Amygdala (tissue), 56 donors: ENCODE results near the gene KCNQ1OT1.

ENCODE experiments used
- DNase-seq, 56 donors: peaks; one replicate each; lab custom pipeline; 2025; lab: John Stamatoyannopoulos, UW

KCNQ1OT1 gene

GRCh38 chr11:2689651-2690575 is 9.9 kb downstream of the KCNQ1OT1 start:
- DNase-seq, result no peak

- no peak for DNase-seq
These were observed 11.2 kb downstream of the KCNQ1OT1 start for GRCh38 chr11:2688381-2689231.

- no peak for DNase-seq
These were observed 12.0 kb downstream of the KCNQ1OT1 start for GRCh38 chr11:2687782-2688191.

- no peak for DNase-seq
These were observed 12.6 kb downstream of the KCNQ1OT1 start for GRCh38 chr11:2687223-2687530.

- no peak for DNase-seq
These were observed 13.2 kb downstream of the KCNQ1OT1 start for GRCh38 chr11:2686360-2687222.

- DNase-seq, result no peak
These were observed 14.0 kb downstream of the KCNQ1OT1 start for GRCh38 chr11:2685566-2686359.

- DNase-seq, result no peak
These were observed 14.7 kb downstream of the KCNQ1OT1 start for GRCh38 chr11:2685051-2685450.

- no peak for DNase-seq
These were observed 15.2 kb downstream of the KCNQ1OT1 start for GRCh38 chr11:2684581-2684980.

- no peak for DNase-seq
These were observed 16.0 kb downstream of the KCNQ1OT1 start for GRCh38 chr11:2683806-2684205.

GRCh38 chr11:2681408-2682145 is 18.2 kb downstream of the KCNQ1OT1 start:
- no peak for DNase-seq

GRCh38 chr11:2679011-2679676 is 20.6 kb downstream of the KCNQ1OT1 start:
- no peak for DNase-seq

GRCh38 chr11:2678396-2678795 is 21.4 kb downstream of the KCNQ1OT1 start:
- no peak for DNase-seq

GRCh38 chr11:2677127-2677526 is 22.7 kb downstream of the KCNQ1OT1 start:
- DNase-seq, result no peak

GRCh38 chr11:2675540-2675939 is 24.3 kb downstream of the KCNQ1OT1 start:
- peak in 16 of 56 donors; percentile 4 to 52 (median 26) for DNase-seq

- DNase-seq, result peak in 25 of 56 donors; percentile 9 to 66 (median 36)
These were observed 25.1 kb downstream of the KCNQ1OT1 start for GRCh38 chr11:2674658-2675131.

GRCh38 chr11:2673871-2674471 is 25.8 kb downstream of the KCNQ1OT1 start:
- DNase-seq, result no peak

GRCh38 chr11:2673250-2673610 is 26.6 kb downstream of the KCNQ1OT1 start:
- DNase-seq, result no peak
